Smooth muscle cell of the coronary artery (primary cell): ENCODE results near the gene LBH. TPM values are rescaled to one million over a fixed set of nuclear protein-coding genes. Genes with fewer than 3 reads are reported as not detected.

Experiments
- total RNA-seq: library from RNA; depleted of rRNA; stranded (reverse); fragments of >200 nt; gene quantifications from 2 replicates; pipeline ENCODE4 v1.2.3, GENCODE V29; 2014; ENCODE audit warnings: low replicate concordance

LBH gene
- total RNA-seq, result 64.4 and 283 TPM in 2 replicates

GRCh38 chr2:30231212-30231995 lies at the start of gene LBH:
Gene LBH (plus strand): TSS chr2:30231534. CDS start chr2:30231739, 205 bp downstream.

Other genes starting within 250 kb of the LBH start
- 92.4 and 219 TPM in 2 replicates for gene YPEL5, start 84.5 kb upstream of the LBH start, total RNA-seq
- gene LCLAT1, start 215.7 kb downstream of the LBH start, total RNA-seq, result 9.0 and 14.5 TPM in 2 replicates